OCI-LY7 (cell line): ENCODE measurements around the gene CAP2.

Experiments used
- CTCF ChIP-seq: fragments of 200-600 bp; sonication (generic); conservative IDR thresholded peaks from 2 replicates; pipeline ENCODE4 v1.5.1; 2014; ENCODE audit warnings: mild to moderate bottlenecking, antibody characterized with exemption, low read length, moderate library complexity, mixed read lengths
- EZH2phosphoT487 ChIP-seq: fragments of 200-600 bp; sonication (generic); IDR thresholded peaks from 2 replicates; pipeline ENCODE4 v1.6.1; 2018; ENCODE audit warnings: low read depth, borderline replicate concordance, mild to moderate bottlenecking, mixed run types, antibody characterized with exemption, low read length, moderate library complexity, mixed read lengths

- TF ChIP-seq EZH2phosphoT487 (no peak), CTCF (no peak)
These were observed 202.7 kb downstream of the CAP2 start for GRCh38 chr6:17596085-17596484.
